Measurements from ENCODE around the gene GFRA1.

GFRA1 gene, protein sequence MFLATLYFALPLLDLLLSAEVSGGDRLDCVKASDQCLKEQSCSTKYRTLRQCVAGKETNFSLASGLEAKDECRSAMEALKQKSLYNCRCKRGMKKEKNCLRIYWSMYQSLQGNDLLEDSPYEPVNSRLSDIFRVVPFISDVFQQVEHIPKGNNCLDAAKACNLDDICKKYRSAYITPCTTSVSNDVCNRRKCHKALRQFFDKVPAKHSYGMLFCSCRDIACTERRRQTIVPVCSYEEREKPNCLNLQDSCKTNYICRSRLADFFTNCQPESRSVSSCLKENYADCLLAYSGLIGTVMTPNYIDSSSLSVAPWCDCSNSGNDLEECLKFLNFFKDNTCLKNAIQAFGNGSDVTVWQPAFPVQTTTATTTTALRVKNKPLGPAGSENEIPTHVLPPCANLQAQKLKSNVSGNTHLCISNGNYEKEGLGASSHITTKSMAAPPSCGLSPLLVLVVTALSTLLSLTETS

DNA sequence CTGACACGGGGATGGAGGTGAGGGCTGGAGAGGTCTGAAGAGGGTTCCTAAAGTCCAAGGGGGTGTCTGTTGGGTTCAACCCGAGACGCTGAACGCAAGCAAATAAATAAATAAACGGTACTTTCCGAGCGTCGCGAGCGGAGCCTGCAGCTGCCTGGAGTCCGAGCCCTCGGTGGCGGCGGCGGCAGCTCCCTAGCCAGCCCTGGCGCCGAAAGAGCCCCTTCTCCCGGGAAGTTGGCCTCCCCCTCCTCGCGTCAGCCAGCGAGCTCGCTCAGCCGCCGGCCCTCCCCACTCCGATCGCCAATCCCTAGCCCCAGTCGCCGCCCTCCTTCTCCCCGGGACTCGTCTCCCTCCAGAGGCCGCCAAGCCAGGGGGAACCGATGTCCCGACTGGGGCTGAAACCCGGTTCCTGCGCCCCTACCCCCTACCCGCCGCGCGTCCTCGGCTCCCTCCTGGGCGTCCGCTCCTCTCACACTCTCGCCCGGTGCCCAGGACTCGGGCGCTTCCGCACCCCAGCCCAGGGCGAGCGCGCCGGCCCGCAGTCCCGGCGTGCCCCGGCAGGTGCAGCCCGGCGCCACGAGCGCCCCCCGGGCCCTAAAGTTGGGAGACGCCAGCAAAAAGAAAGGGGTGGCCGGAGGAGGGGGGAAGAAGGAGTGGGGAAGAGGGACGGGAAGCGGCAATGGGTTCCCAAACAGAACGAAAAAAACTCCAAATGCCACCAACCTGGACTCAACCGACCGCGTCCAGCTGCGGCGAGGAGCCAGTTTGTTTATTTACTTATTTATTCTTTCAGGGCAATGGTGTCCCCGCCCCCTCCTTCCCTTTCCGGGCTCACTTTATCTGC lies at the start of gene GFRA1:
Gene GFRA1 (minus strand): TSS at position 767 of the 844 bp plus-strand sequence. CDS start 1,177 bp downstream, outside the sequence.
- no peak for DNase-seq

DNA sequence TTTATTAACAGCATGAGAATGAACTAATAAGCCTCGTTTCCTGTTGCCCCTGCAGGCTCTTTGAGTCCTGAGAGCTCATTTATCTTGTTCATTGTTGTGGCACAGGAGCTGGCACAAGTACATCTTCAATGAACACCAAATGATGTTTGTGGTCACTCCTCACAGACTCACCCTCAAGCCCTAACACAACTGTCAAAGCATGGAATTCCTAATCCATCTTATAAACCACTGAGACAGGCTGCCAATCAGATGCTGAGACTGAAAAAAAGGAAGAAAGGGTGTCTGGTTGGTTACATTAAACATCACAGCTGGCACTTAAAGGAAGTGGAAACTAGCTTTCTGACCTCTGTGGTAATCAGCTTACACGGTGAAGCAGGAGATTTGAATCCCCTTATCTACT lies 43.5 kb upstream of the GFRA1 start:
- no peak for DNase-seq

- DNase-seq, result no peak
Observed at GRCh38 chr10:116312548-116312947, 39.5 kb upstream of the GFRA1 start.

DNA sequence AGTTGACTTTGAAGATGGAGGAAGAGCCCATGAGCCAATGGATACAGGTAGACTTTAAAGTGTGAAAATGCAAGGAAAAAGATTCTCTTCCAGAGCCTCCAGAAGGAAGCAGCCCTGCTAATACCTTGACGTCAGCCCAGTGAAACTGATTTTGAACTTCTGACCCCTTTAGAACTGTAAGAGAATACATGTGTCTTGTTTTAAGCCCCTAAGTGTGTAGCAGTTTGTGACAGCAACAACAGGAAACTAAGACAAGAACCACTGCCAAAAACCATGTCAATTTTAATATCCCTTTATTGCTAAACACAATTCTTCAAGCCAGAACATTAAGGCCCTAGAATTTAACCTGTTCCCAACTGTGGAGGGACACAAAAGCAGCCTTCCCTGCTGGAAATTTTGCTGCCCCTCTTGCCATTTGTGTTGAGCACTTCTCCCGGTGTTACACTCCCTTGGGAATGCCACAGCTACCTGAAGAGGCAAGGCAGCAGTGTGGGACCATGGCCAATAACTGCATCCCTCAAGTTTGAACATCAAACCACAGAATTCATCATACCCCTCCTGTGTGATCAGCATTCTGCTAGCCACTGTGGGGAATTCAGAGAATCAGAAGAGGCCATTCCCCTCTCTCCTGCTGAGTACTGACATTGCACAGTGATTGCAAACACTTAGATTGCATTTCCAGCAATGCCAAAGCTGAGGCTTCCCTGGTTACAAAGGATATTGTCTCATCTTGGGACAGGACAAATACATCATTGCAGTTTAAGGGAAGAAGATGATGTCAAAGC lies 38.9 kb upstream of the GFRA1 start:
- DNase-seq, result no peak

DNA sequence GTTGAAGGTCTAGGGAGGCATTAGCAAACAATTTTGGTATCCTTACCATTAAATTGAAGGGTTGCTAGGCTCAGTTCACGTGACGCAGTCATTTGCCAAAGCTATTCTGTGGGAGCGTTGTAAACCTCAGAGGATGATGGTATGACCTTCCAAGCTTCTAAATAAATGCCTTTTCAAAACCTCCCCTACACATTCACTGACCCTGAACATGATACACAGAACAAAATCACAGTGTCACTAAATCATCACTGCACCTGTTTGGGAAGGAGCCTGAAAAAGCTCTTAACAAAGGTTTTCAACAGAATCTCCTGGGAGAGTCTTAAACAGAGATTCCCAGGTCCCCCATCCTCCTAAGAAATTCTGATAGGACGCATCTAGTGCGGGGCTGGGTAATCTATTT lies 38.0 kb upstream of the GFRA1 start:
- no peak for DNase-seq

- no peak for DNase-seq
Observed at GRCh38 chr10:116307455-116307854, 34.4 kb upstream of the GFRA1 start.

- DNase-seq, result no peak
Observed at GRCh38 chr10:116306847-116307246, 33.8 kb upstream of the GFRA1 start.

- no peak for DNase-seq
Observed at GRCh38 chr10:116304923-116305322, 31.9 kb upstream of the GFRA1 start.

DNA sequence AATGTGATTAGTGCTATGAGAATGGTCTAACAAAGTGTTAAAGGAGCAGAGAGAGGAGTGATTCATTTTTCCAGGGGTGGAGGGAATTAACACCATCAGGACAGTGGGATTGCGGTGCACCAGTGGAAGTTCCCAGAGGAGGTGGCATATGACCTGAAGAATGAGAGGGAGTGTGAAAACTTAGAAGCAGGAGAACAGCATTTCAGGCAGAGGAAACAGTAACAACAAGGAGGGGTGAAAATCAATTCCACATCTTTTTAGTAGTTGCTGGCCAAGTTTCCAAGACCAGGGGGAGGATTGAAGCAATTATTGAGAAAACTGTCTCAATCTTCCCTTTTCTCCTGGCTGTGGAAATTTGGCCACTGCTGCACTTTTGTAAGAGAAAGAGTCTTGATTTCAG lies 27.5 kb upstream of the GFRA1 start:
- no peak for DNase-seq

DNA sequence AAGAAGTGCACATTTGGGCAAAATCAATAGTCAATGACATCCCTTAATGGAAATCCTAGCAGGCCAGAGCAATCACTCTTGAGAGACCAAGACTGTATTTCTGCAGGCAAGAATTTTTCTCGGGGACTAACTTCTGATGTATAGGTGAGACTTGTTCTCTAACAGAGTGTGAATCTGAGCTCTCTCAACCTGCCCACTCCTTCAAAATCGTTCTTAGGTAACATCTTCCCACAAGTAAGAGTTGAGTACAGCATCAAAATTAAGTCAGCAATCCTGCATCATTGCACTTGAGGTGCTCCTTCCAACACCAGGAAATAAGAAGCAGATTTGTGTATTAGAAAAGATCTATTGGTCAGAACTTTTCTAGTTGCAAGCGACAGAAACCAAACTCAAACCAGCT lies 25.6 kb upstream of the GFRA1 start:
- no peak for DNase-seq

DNA sequence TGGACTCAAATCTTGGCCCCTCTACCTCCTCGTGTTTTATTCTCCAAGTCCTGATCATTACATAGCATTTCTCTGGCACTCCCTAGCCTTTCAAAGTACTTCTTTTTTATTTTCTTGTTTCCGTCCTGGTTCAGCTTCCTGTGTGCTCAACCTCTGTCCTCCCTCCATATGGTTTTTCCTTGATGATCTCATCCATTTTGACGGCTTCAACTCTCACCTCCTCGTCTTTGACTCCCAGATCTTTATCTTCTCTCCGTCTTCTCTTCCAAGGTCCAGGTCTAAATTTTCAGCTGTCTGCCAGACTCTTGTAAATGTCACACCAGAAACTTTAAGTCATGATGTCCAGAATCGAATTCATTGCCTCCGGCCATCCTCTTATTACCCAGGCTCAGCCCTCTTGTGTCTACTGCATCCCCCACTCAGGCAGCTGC lies 23.3 kb upstream of the GFRA1 start:
- DNase-seq, result no peak

- no peak for DNase-seq
Observed at GRCh38 chr10:116292493-116292892, 19.5 kb upstream of the GFRA1 start.

GRCh38 chr10:116289652-116290051 lies 16.6 kb upstream of the GFRA1 start:
- no peak for DNase-seq

DNA sequence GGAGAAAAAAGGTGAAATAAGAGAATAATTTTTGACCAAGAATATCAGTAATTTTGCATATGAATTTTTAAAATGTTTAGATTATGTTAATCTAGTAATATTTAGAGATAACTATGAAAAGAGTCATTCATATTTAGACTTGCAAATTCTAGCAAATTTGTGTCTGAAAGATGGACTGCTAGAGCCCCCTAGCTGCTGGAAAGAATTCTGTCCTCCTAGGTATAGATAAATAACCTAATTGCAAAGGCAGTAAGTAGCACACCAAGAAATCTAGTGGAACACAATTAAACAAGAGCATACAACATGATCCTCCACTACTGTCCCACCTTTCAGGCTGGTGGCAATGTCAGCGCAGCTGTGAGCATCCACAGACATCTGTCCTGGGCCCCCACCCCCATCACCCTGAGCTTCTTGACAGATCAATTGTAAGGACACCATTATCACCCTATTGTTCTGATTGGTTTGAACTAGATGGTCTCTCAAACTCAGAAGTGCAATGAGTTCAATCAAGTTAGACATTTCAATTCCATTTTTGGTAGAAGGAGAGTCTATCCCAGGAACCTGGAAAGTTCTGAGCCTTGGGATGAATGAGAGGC lies 15.0 kb upstream of the GFRA1 start:
- peak; percentile 9 to 12 for DNase-seq

GRCh38 chr10:116286626-116287200 lies 13.7 kb upstream of the GFRA1 start:
- no peak for DNase-seq

- no peak for DNase-seq
Observed at GRCh38 chr10:116281775-116282174, 8.8 kb upstream of the GFRA1 start.

DNA sequence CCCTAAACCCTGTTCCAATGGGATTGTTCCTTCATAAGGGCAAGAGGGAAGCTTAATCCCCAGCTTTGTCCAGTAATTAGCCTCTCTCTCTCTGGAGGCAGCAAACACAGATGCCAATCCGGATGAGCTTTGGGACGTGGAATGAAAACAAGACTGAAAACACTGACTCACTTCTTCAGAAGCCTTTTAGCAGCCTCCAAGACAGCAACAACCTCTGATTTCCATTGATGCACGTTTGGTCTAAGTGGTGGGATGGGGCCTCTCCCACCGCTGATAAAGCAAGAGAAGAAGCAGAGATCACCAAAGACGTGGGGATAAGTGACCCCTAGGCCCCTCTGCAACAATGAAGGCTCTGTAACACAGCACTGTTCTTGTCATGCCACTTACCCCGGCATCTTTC lies 5.8 kb upstream of the GFRA1 start:
- DNase-seq, result no peak

GRCh38 chr10:116276981-116277380 lies 4.0 kb upstream of the GFRA1 start:
- DNase-seq, result no peak

GRCh38 chr10:116274064-116274904 lies 1.3 kb upstream of the GFRA1 start:
- DNase-seq, result no peak

GRCh38 chr10:116271593-116272439 lies 1.2 kb downstream of the GFRA1 start:
- DNase-seq, result no peak
